Measurements from ENCODE around the gene MED17. TPM values are rescaled to one million over a fixed set of nuclear protein-coding genes. Genes with fewer than 3 reads are reported as not detected.
"Not testable (repeated sequence)": the region's sequence is repeated elsewhere in the genome, so short reads cannot be mapped to it uniquely, and the experiment has no call there.

Gene MED17
- total and polyA plus RNA-seq, 4 donors, result 8.9 to 33.1 (median 21.7) TPM

DNA sequence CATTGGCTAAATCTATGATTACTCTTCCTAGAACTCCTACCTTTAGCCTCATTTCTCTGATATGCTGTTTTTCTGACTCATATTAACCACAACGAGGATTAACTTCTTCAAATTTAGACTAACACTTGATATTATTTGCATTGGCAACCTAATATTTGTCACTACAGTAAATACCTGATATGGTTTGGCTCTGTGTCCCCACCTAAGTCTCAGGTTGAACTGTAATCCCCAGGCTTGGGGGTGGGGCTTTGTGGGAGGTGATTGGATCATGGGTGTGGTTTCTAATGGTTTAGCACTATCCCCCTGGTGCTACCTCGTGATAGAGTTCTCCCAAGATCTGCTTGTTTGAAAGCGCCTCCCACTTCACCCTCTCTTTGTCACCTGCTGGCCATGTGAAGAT is 17.1 kb upstream of the MED17 start:
- H3K27ac ChIP-seq (ENCODE audit: low read depth in 1 of 2, low read length in 2 of 2), result no peak overlapping the region
- 72 to 79% methylated on average over 3 of the region's 3 CpGs for WGBS, 2 donors
- no peak overlapping the region for H3K4me3 ChIP-seq (ENCODE audit: low read length in 2 of 2)
- H3K27me3 ChIP-seq (ENCODE audit: control insufficient read depth in 1 of 2, insufficient read depth in 2 of 2, low read length in 1 of 2), result no peaks in the 10 kb centered on the region
- peaks cover 0 to 1% of the 10 kb centered on the region in 2 donors for H3K36me3 ChIP-seq (ENCODE audit: control insufficient read depth in 1 of 2, insufficient read depth in 2 of 2, low read length in 1 of 2)
- H3K9me3 ChIP-seq (ENCODE audit: control insufficient read depth, low read length), result no peaks in the 10 kb centered on the region
- DNase-seq (no peak), ATAC-seq (ENCODE audit: low FRiP score) (no peak)
- H3K4me1 ChIP-seq (ENCODE audit: control insufficient read depth in 1 of 2, insufficient read depth in 2 of 2, low read length in 2 of 2), result no peaks in the 10 kb centered on the region
- intact Hi-C loops (cut with DNase I), result no loop called here

DNA sequence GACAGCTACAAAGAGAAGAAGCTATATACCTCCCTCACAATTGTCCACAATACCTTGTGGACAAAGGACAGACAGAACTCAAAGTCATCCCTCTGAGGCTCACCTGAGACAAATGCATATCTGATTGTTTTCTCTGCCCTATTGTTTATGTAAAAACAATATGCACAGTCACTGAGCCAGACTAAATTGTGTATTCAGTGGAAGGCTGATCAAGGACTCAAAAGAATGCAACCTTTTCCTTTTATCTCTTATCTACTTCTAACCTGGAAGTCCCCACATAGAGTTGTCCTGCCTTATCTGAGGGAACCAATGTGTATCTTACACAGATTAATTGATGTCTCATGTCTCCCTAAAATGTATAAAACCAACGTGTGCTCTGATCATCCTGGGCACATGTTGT is 13.9 kb upstream of the MED17 start:
- H3K4me1 ChIP-seq (ENCODE audit: control insufficient read depth in 1 of 2, insufficient read depth in 2 of 2, low read length in 2 of 2), result no peaks in the 10 kb centered on the region
- WGBS, 2 donors, result 55 to 61% methylated on average over 1 of the region's 1 CpG
- H3K27ac ChIP-seq (ENCODE audit: low read depth in 1 of 2, low read length in 2 of 2), result no peak overlapping the region
- H3K27me3 ChIP-seq (ENCODE audit: control insufficient read depth in 1 of 2, insufficient read depth in 2 of 2, low read length in 1 of 2), result no peaks in the 10 kb centered on the region
- DNase-seq (no peak), ATAC-seq (ENCODE audit: low FRiP score) (no peak)
- H3K4me3 ChIP-seq (ENCODE audit: low read length in 2 of 2), result no peak overlapping the region
- H3K36me3 ChIP-seq (ENCODE audit: control insufficient read depth in 1 of 2, insufficient read depth in 2 of 2, low read length in 1 of 2), result no peaks in the 10 kb centered on the region
- intact Hi-C loops (cut with DNase I), result no loop called here
- no peaks in the 10 kb centered on the region for H3K9me3 ChIP-seq (ENCODE audit: control insufficient read depth, low read length)

DNA sequence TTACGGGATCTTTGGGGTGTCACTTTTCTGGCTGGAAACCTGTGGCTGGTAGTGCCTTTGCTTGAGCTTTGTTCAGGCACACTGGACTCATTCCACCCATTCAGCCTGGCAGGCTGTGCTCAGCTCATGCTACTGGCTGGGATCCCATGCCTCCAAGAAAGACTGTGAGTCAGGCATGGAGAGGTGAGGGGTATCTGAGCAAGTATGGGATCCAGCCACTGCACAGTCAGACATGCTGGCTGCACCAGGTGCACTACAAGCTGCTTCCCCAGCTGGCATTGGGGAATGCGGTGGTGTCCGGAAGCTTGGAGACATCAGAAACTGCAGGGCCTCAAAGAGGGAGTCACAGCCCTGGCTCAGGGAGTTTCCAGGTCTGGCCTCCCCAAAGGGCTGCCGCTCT is 12.0 kb upstream of the MED17 start:
- Histone ChIP-seq H3K27me3 (ENCODE audit: control insufficient read depth in 1 of 2, insufficient read depth in 2 of 2, low read length in 1 of 2) (no peaks in the 10 kb centered on the region), H3K4me1 (ENCODE audit: control insufficient read depth in 1 of 2, insufficient read depth in 2 of 2, low read length in 2 of 2) (no peaks in the 10 kb centered on the region), H3K4me3 (ENCODE audit: low read length in 2 of 2) (no peak overlapping the region), H3K27ac (ENCODE audit: low read depth in 1 of 2, low read length in 2 of 2) (no peak overlapping the region), H3K36me3 (ENCODE audit: control insufficient read depth in 1 of 2, insufficient read depth in 2 of 2, low read length in 1 of 2) (no peaks in the 10 kb centered on the region), H3K9me3 (ENCODE audit: control insufficient read depth, low read length) (no peaks in the 10 kb centered on the region)
- no peak for DNase-seq
- ATAC-seq (ENCODE audit: low FRiP score), result no peak
- WGBS, 2 donors, result 97 to 99% methylated on average over 4 of the region's 4 CpGs
- intact Hi-C loops (cut with DNase I), result no loop called here

DNA sequence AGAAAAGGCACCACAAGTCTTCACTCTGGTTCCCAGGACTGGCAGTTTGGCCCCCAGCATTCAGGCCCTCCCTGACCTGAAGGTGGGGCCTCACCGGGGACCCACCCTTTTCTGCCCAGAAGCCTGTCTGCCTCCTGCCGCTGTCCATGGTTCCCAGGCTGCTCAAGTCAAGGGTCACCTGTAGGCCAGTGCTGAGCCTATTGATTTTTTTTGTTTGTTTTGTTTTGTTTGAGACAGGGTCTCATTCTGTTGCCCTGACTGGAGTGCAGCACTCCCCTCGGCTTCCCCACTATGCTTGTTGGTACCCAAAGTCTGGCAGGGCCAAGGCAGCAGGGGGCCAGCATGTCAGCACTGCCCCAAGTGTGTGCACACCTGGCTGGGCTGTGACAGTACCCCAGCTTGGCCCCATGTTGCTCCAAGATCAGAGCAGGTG is 11.0 kb upstream of the MED17 start:
- DNase-seq (no peak), ATAC-seq (ENCODE audit: low FRiP score) (no peak)
- Histone ChIP-seq H3K4me1 (ENCODE audit: control insufficient read depth in 1 of 2, insufficient read depth in 2 of 2, low read length in 2 of 2) (no peaks in the 10 kb centered on the region), H3K9me3 (ENCODE audit: control insufficient read depth, low read length) (no peaks in the 10 kb centered on the region), H3K27me3 (ENCODE audit: control insufficient read depth in 1 of 2, insufficient read depth in 2 of 2, low read length in 1 of 2) (no peaks in the 10 kb centered on the region), H3K4me3 (ENCODE audit: low read length in 2 of 2) (no peak overlapping the region), H3K36me3 (ENCODE audit: control insufficient read depth in 1 of 2, insufficient read depth in 2 of 2, low read length in 1 of 2) (no peaks in the 10 kb centered on the region), H3K27ac (ENCODE audit: low read depth in 1 of 2, low read length in 2 of 2) (no peak overlapping the region)
- 92 to 96% methylated on average over 3 of the region's 3 CpGs for WGBS, 2 donors
- intact Hi-C loops (cut with DNase I), result no loop called here

DNA sequence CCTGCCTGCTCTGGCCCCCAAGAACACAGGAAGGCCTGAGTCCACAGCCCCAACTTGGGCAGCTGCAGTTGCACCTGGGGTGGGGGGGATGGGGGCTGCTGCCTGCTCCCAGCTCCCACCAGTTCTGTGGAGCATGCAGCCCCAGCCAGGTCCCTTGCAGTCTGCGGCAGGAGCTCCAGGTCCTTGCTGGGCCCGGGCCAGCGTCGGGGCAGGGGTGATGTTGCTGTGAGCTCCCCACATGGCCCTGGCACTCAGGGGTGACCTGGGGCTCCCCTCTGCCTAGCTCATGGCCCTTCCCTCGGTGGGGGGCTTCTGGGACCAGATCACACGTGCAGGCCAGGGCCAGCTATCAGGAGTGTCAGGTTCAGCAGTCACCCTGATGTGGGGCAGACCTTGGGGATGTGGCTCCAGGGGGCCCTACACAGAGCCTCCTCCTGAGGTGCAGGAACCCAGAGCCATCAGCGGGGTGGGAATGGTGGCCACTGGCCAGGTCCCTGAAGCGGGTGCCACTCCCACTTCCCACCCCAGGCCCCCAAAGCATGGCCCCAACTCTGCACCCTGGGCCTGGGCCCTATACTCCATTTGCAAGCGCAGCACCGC is 10.4 kb upstream of the MED17 start:
- H3K27ac ChIP-seq (ENCODE audit: low read depth in 1 of 2, low read length in 2 of 2), result no peak overlapping the region
- no peaks in the 10 kb centered on the region for H3K36me3 ChIP-seq (ENCODE audit: control insufficient read depth in 1 of 2, insufficient read depth in 2 of 2, low read length in 1 of 2)
- peak; percentile 56 for ATAC-seq (ENCODE audit: low FRiP score)
- no peaks in the 10 kb centered on the region for H3K9me3 ChIP-seq (ENCODE audit: control insufficient read depth, low read length)
- WGBS, 2 donors, result 88 to 91% methylated on average over 10 of the region's 10 CpGs
- intact Hi-C loops (cut with DNase I), result no loop called here
- H3K4me1 ChIP-seq (ENCODE audit: control insufficient read depth in 1 of 2, insufficient read depth in 2 of 2, low read length in 2 of 2), result no peaks in the 10 kb centered on the region
- no peak for DNase-seq
- H3K27me3 ChIP-seq (ENCODE audit: control insufficient read depth in 1 of 2, insufficient read depth in 2 of 2, low read length in 1 of 2), result no peaks in the 10 kb centered on the region
- no peak overlapping the region for H3K4me3 ChIP-seq (ENCODE audit: low read length in 2 of 2)

DNA sequence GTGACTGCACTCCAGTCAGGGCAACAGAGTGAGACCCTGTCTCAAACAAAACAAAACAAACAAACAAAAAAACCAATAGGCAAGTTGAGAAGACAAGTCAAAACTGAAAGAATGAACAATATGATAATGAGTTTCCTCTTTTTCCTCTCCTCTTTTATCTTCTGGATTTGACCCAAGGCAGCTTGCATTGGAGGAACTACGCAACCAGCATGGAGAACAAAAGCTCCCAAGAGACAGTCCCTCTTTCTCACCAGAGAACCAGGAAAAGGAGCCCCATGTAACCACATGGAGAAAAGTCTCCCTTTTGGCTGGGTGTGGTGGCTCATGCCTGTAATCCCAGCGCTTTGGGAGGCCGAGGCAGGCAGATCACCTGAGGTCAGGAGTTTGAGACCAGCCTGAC is 9.5 kb upstream of the MED17 start:
- H3K9me3 ChIP-seq (ENCODE audit: control insufficient read depth, low read length); H3K27ac ChIP-seq (ENCODE audit: low read depth in 1 of 2, low read length in 2 of 2); H3K27me3 ChIP-seq (ENCODE audit: control insufficient read depth in 1 of 2, insufficient read depth in 2 of 2, low read length in 1 of 2); ATAC-seq (ENCODE audit: low FRiP score); DNase-seq; H3K4me1 ChIP-seq (ENCODE audit: control insufficient read depth in 1 of 2, insufficient read depth in 2 of 2, low read length in 2 of 2); H3K36me3 ChIP-seq (ENCODE audit: control insufficient read depth in 1 of 2, insufficient read depth in 2 of 2, low read length in 1 of 2); intact Hi-C loops (cut with DNase I); H3K4me3 ChIP-seq (ENCODE audit: low read length in 2 of 2): not testable (repeated sequence)
- WGBS, 2 donors, result 84 to 96% methylated on average over 3 of the region's 3 CpGs

DNA sequence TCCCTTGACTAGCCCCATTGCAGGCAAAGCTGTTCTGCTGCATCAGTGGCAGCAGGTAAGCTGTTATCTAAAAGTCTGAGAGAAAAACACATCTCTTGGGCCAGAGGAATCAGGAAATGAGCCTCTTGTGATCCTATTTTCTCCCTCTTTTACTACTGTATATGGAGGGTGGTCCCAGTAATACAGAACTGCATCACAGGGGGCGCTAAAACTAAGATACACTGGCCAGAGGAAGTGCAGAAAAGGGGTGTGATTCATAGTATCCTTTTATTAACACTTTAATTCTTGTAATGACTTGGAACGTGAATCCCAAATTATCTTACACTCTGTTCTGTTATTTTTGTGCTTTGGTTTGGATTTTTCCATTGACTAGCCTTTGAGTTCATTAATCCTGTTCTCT is 8.8 kb upstream of the MED17 start:
- intact Hi-C loops (cut with DNase I), result no loop called here
- DNase-seq (no peak), ATAC-seq (ENCODE audit: low FRiP score) (no peak)
- WGBS, 2 donors, result 30 to 45% methylated on average over 2 of the region's 2 CpGs
- Histone ChIP-seq H3K27ac (ENCODE audit: low read depth in 1 of 2, low read length in 2 of 2) (no peak overlapping the region), H3K27me3 (ENCODE audit: control insufficient read depth in 1 of 2, insufficient read depth in 2 of 2, low read length in 1 of 2) (no peaks in the 10 kb centered on the region), H3K36me3 (ENCODE audit: control insufficient read depth in 1 of 2, insufficient read depth in 2 of 2, low read length in 1 of 2) (no peaks in the 10 kb centered on the region), H3K9me3 (ENCODE audit: control insufficient read depth, low read length) (no peaks in the 10 kb centered on the region), H3K4me1 (ENCODE audit: control insufficient read depth in 1 of 2, insufficient read depth in 2 of 2, low read length in 2 of 2) (no peaks in the 10 kb centered on the region), H3K4me3 (ENCODE audit: low read length in 2 of 2) (no peak overlapping the region)

DNA sequence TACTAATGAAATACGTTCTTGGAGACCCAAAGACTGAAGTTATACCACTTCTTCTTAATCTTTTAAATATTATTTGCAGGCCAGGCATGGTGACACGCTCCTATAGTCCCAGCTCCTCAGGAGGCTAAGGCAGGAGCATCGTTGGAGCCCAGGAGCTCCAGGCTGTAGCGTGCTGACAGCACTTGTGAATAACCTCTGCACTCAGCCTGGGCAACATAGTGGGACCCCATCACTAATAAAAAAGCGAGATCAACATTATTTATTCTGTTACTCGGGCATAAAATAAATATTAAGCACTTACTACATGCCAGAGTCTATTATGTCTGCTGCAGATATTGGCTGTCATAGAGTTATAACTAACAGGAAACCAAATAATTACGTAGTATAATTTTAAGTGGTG is 720 bp upstream of the MED17 start:
- ATAC-seq (ENCODE audit: low FRiP score), result no peak
- Histone ChIP-seq H3K27ac (ENCODE audit: low read depth in 1 of 2, low read length in 2 of 2) (no peak overlapping the region), H3K9me3 (ENCODE audit: control insufficient read depth, low read length) (no peaks in the 10 kb centered on the region), H3K4me3 (ENCODE audit: low read length in 2 of 2) (peak overlapping the region; percentile 60 to 88), H3K4me1 (ENCODE audit: control insufficient read depth in 1 of 2, insufficient read depth in 2 of 2, low read length in 2 of 2) (peaks cover 0 to 3% of the 10 kb centered on the region in 2 donors), H3K27me3 (ENCODE audit: control insufficient read depth in 1 of 2, insufficient read depth in 2 of 2, low read length in 1 of 2) (no peaks in the 10 kb centered on the region), H3K36me3 (ENCODE audit: control insufficient read depth in 1 of 2, insufficient read depth in 2 of 2, low read length in 1 of 2) (no peaks in the 10 kb centered on the region)
- intact Hi-C loops (cut with DNase I), result loop anchor here (5.0 to 10.0 kb wide), 2 partner anchors 41 to 119 kb away; partner anchors contain the start of genes C11orf54 (in 1 of the 2), CEP295 (in 1 of the 2) and TAF1D (in 1 of the 2)
- 40 to 46% methylated on average over 7 of the region's 7 CpGs for WGBS, 2 donors
- DNase-seq, result no peak

DNA sequence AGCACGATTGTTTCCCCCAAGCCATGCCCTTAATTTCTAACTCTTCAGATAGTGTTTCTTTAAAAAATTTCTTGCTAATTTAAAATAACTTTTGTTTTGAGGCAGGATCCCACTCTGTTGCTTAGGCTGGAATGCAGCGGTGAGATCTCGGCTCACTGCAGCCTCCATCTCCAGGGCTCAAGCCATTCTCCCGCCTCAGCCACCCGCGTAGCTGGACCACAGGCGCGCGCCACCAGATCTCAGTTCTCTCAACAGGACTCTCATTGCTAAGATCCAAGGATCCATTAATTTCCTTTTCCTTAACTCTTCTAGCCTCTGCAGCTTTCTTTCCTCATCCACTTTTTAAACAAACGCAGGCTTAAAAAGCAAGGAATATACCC is 327 bp upstream of the MED17 start:
- WGBS, 2 donors, result 0% methylated on average over 10 of the region's 10 CpGs
- peak; percentile 75 for ATAC-seq (ENCODE audit: low FRiP score)
- no peak overlapping the region for H3K27ac ChIP-seq (ENCODE audit: low read depth in 1 of 2, low read length in 2 of 2)
- peak overlapping the region; percentile 60 to 88 for H3K4me3 ChIP-seq (ENCODE audit: low read length in 2 of 2)
- H3K27me3 ChIP-seq (ENCODE audit: control insufficient read depth in 1 of 2, insufficient read depth in 2 of 2, low read length in 1 of 2), result no peaks in the 10 kb centered on the region
- no peaks in the 10 kb centered on the region for H3K9me3 ChIP-seq (ENCODE audit: control insufficient read depth, low read length)
- H3K4me1 ChIP-seq (ENCODE audit: control insufficient read depth in 1 of 2, insufficient read depth in 2 of 2, low read length in 2 of 2), result peaks cover 0 to 3% of the 10 kb centered on the region in 2 donors
- intact Hi-C loops (cut with DNase I), result loop anchor here (2.0 to 10.0 kb wide), 3 partner anchors 41 to 119 kb away; partner anchors contain the start of genes C11orf54 (in 2 of the 2), TAF1D (in 2 of the 2) and CEP295 (in 1 of the 2)
- no peaks in the 10 kb centered on the region for H3K36me3 ChIP-seq (ENCODE audit: control insufficient read depth in 1 of 2, insufficient read depth in 2 of 2, low read length in 1 of 2)
- peak in 1 of 2 donors; percentile 78 for DNase-seq

Data from aorta (tissue), 5 donors.